Measurements from ENCODE around the gene BRME1.

- TF ChIP-seq CTCF (IDR thresholded peaks at IDR 0.05 in 8 of 11, conservative IDR thresholded peaks at IDR 0.05 in 3 of 11) = no peak
- TF ChIP-seq POLR2A (IDR thresholded peaks at IDR 0.05) = no peak
- no peak for TF ChIP-seq POLR2AphosphoS5 (IDR thresholded peaks at IDR 0.05)
These were observed 5.9 kb downstream of the BRME1 start for GRCh38 chr19:13899912-13900584.
